Spleen (tissue), 7 donors: Measurements from ENCODE around the gene MYH14.

Experiments used
- POLR2A ChIP-seq, 3 donors: fragments of 450-650 bp; IDR thresholded peaks; one replicate each; pipeline ENCODE4 v1.5.1; 2017; ENCODE audit warnings: antibody characterized with exemption in 3 of 3, mild to moderate bottlenecking in 1 of 3
- TF ChIP-seq, protein P1 (sequence below), 11 experiments: fragments of 200-600 bp in 7 of 11; fragments of 450-650 bp in 4 of 11; sonication (generic) in 4 of 11; IDR thresholded peaks in 8 of 11; conservative IDR thresholded peaks in 3 of 11; 1 replicate in 7 of 11; 2 replicates in 4 of 11; pipeline versions ENCODE4 v1.4.0 to v1.8.0; 2016 to 2021; ENCODE audit warnings: antibody characterized with exemption in 11 of 11, inconsistent platforms in 4 of 11, mild to moderate bottlenecking in 1 of 11
- donor health status: DM: no; HTN: no; CAD: no; lungs with moderate emphysema.
- donor health status: DM: no; HTN: no; CAD: no.
- donor health status: DM: no; HTN: no; CAD: no.

DNA sequence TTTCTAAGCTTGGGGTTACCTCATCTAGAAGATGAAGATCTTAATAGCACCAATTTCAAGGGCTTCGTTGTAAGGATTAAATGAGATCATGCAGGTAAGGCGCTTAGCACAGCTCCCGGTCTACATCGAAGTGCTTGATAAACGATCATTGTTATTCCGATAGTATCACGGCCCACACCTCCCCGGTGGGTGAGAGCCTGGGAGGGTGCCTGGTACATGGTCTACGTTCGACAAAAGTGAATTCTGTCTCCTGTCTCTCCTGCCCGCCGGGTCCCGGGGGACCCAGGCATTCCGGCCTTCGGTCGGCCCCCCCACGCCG lies 501 bp upstream of the MYH14 start:
- TF ChIP-seq, protein P1, sequence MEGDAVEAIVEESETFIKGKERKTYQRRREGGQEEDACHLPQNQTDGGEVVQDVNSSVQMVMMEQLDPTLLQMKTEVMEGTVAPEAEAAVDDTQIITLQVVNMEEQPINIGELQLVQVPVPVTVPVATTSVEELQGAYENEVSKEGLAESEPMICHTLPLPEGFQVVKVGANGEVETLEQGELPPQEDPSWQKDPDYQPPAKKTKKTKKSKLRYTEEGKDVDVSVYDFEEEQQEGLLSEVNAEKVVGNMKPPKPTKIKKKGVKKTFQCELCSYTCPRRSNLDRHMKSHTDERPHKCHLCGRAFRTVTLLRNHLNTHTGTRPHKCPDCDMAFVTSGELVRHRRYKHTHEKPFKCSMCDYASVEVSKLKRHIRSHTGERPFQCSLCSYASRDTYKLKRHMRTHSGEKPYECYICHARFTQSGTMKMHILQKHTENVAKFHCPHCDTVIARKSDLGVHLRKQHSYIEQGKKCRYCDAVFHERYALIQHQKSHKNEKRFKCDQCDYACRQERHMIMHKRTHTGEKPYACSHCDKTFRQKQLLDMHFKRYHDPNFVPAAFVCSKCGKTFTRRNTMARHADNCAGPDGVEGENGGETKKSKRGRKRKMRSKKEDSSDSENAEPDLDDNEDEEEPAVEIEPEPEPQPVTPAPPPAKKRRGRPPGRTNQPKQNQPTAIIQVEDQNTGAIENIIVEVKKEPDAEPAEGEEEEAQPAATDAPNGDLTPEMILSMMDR (IDR thresholded peaks at IDR 0.05 in 8 of 11, conservative IDR thresholded peaks at IDR 0.05 in 3 of 11): no peak
- TF ChIP-seq POLR2A (IDR thresholded peaks at IDR 0.05): no peak
